Stimulated activated CD4-positive, alpha-beta T cell treated with anti-CD3 and anti-CD28 coated beads, Interleukin-4, amount 100 ng/mL, for 48 hours (primary cell): Measurements from ENCODE around the gene IL23R.
A peak's percentile ranks its signal among the peaks of the same experiment; 100 is the strongest.

ENCODE experiments used
- DNase-seq, 2 donors: peaks; one replicate each; pipeline ENCODE4 v3.0.0-alpha.2; 2020; ENCODE audit warnings: low read depth in 2 of 2

The IL23R gene

GRCh38 chr1:67149179-67149770 is 17.0 kb upstream of the IL23R start:
- DNase-seq, result peak in 1 of 2 donors; percentile 50

GRCh38 chr1:67150931-67151330 is 15.3 kb upstream of the IL23R start:
- no peak for DNase-seq

GRCh38 chr1:67158401-67158800 is 7.9 kb upstream of the IL23R start:
- DNase-seq, result peak in 1 of 2 donors; percentile 22

- peak in 1 of 2 donors; percentile 26 for DNase-seq
These were observed 7.0 kb upstream of the IL23R start for GRCh38 chr1:67159233-67159632.

- DNase-seq, result peak; percentile 22 to 42
These were observed 3.3 kb upstream of the IL23R start for GRCh38 chr1:67162954-67163353.

GRCh38 chr1:67165468-67166041 is 699 bp upstream of the IL23R start:
- DNase-seq, result no peak

- DNase-seq, result no peak
These were observed 3.2 kb downstream of the IL23R start for GRCh38 chr1:67169496-67169895.

GRCh38 chr1:67169932-67170331 is 3.7 kb downstream of the IL23R start:
- no peak for DNase-seq

GRCh38 chr1:67170751-67171573 is 4.7 kb downstream of the IL23R start:
- DNase-seq, result no peak

- DNase-seq, result no peak
These were observed 5.3 kb downstream of the IL23R start for GRCh38 chr1:67171574-67171955.

- no peak for DNase-seq
These were observed 5.7 kb downstream of the IL23R start for GRCh38 chr1:67171978-67172377.

GRCh38 chr1:67173988-67174387 is 7.7 kb downstream of the IL23R start:
- DNase-seq, result no peak

- DNase-seq, result no peak
These were observed 8.5 kb downstream of the IL23R start for GRCh38 chr1:67174716-67175284.

GRCh38 chr1:67175530-67176087 is 9.4 kb downstream of the IL23R start:
- DNase-seq, result no peak

- no peak for DNase-seq
These were observed 18.7 kb downstream of the IL23R start for GRCh38 chr1:67184838-67185421.

GRCh38 chr1:67188137-67188536 is 21.9 kb downstream of the IL23R start:
- DNase-seq, result no peak

- no peak for DNase-seq
These were observed 23.7 kb downstream of the IL23R start for GRCh38 chr1:67189953-67190352.

- DNase-seq, result no peak
These were observed 24.2 kb downstream of the IL23R start for GRCh38 chr1:67190410-67190809.

- DNase-seq, result no peak
These were observed 24.7 kb downstream of the IL23R start for GRCh38 chr1:67190942-67191341.

- no peak for DNase-seq
These were observed 25.6 kb downstream of the IL23R start for GRCh38 chr1:67191668-67192520.

- DNase-seq, result no peak
These were observed 26.6 kb downstream of the IL23R start for GRCh38 chr1:67192902-67193301.
